ENCODE measurements around the gene TMPRSS11F.
"Not testable (repeated sequence)": the region's sequence is repeated elsewhere in the genome, so short reads cannot be mapped to it uniquely, and the experiment has no call there.

The TMPRSS11F gene

GRCh38 chr4:68129793-68130192 lies at the start of gene TMPRSS11F:
Gene TMPRSS11F, minus strand, starts transcription at chr4:68129869. Its CDS starts 49 bp downstream, at chr4:68129820.
- in situ Hi-C loops (cut with MboI; ENCODE audit: low sequenced_read_pairs), result no loop called here

DNA sequence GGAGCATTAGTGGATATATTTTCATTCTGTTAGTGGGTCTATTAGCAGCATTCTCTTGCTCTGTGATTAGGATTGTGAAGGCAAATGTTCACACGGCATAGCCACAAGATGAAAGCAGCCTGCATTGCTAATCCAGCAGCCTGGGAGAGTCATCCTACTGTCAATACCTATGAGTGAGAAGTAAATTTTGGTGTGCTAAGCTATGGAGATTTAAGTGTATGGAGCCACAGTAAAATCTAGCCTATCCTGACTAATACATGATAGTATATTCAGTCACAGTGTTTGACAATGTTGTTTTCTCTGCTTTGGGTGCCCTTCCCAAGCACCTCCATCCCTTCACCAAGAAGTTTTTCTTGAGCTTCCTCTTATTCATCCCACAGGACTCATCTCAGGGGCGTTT lies 47.2 kb upstream of the TMPRSS11F start:
- in situ Hi-C loops (cut with MboI; ENCODE audit: low sequenced_read_pairs), result no loop called here

DNA sequence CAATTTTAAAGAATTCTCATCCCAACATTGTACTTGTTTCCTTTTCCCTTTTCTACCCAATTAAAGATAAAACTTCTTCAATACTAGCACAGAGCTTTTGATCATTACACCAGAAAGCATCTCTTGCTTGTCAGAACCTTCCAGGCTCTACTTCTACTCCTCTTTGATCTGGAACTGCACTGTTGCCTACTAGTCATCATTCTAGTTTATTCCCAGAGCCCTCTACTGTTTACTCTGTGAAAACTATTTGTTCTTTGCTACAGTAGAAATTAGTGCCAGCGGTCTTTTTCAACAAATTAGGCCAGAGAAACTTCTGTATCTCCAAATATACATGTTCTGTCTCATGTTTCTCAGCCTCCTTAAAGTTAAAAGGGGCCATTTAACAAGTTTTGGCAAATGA lies 46.8 kb upstream of the TMPRSS11F start:
- in situ Hi-C loops (cut with MboI; ENCODE audit: low sequenced_read_pairs), result no loop called here

GRCh38 chr4:68175562-68176155 lies 46.0 kb upstream of the TMPRSS11F start:
- in situ Hi-C loops (cut with MboI; ENCODE audit: low sequenced_read_pairs), result no loop called here

DNA sequence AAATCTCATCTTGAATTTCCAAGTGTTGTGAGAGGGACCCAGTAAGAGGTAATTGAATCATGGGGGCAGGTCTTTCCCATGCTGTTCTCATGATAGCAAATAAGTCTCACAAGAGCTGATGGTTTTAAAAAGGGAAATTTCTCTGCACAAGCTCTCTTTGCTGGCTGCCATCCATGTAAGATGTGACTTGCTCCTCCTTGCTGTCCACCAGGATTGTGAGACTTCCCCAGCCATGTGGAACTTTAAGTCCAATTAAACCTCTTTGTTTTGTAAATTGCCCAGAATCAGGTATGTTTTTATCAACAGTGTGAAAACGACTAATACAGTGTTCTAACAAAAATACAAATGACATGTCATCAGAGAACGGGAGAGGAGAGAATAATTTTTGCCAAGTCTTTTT lies 44.7 kb upstream of the TMPRSS11F start:
- in situ Hi-C loops (cut with MboI; ENCODE audit: low sequenced_read_pairs), result not testable (repeated sequence)

DNA sequence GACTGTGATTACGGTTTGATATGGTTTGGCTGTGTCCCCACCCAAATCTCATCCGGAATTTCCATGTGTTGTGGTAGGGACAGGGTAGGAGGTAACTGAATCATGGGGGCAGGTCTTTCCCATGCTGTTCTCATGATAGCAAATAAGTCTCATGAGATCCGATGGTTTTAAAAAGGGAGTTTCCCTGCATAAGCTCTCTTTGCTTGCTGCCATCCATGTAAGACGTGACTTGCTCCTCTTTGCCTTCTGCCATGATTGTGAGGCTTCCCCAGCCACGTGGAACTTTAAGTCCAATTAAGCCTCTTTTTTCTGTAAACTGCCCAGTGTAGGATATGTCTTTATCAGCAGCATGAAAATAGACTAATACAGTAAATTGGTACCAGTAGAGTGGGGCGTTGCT lies 42.5 kb upstream of the TMPRSS11F start:
- in situ Hi-C loops (cut with MboI; ENCODE audit: low sequenced_read_pairs), result not testable (repeated sequence)

DNA sequence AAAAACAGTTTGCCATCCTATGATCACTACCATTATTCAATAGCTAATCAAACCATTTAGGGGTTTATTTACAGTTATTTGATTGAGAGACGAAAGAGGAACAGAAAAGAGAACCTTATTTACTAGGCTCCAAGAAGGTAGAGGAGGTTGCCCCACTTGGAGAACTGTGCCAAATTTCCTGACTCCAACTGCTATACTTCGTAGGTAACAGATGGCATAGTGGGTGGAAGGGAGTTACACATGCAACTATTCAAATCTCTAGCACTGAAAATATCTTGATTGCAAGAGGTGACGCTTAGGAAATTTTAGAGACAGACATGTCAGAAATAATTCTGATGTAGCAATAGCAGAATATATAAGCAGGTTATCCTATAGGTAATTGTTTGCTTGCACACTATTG lies 38.0 kb upstream of the TMPRSS11F start:
- in situ Hi-C loops (cut with MboI; ENCODE audit: low sequenced_read_pairs), result no loop called here

DNA sequence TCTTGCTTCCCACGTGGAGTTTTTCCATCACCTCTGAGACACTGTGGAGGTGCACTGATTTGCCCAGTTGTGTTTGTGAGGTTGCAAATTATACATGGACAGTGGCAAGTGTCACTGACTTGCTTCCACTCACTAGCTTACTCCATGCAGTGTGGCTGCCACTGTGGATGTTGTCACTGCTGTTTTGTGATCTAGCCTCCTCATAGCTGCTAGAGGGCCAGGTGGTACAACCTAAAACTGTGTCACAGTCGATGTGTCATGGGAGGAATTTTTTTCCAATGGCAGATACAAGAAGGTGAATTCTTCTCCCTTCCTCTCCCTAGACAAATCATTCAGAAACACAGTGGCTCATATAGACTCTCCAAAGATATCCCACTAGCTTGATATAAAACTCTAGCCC lies 37.5 kb upstream of the TMPRSS11F start:
- in situ Hi-C loops (cut with MboI; ENCODE audit: low sequenced_read_pairs), result no loop called here

DNA sequence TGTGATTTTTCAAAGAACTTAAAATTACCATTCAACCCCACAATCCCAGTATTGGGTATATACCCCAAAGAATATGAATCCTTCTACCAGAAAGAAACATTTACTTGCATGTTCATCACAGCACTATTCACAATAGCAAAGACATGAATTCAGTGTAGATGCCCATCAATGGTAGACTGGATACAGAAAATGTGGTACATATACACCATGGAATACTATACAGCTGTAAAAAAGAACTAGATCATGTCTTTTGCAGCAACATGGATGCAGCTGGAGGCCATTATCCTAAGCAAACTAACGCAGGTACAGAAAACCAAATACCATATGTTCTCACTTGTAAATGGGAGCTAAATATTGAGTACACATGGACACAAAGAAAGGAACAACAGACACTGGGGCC lies 34.1 kb upstream of the TMPRSS11F start:
- in situ Hi-C loops (cut with MboI; ENCODE audit: low sequenced_read_pairs), result no loop called here

DNA sequence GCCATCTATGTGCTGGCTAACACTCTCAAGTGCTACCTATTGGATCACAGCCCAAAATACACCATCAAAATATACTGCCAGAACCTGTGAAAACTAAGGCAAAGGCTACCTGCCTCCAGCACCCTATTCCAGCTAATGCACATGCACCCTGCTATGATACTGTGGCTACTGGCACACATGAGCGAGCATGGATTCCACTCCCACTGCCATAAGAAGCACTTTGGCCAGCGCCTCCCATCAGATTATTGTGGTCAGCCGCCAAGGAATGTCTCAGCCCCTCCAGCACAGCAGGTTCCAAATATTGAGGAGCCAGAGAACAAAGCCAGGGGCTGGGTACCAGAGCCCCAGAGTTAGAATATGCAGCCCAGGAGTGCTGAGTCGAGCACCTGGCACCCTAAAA lies 32.5 kb upstream of the TMPRSS11F start:
- in situ Hi-C loops (cut with MboI; ENCODE audit: low sequenced_read_pairs), result no loop called here

DNA sequence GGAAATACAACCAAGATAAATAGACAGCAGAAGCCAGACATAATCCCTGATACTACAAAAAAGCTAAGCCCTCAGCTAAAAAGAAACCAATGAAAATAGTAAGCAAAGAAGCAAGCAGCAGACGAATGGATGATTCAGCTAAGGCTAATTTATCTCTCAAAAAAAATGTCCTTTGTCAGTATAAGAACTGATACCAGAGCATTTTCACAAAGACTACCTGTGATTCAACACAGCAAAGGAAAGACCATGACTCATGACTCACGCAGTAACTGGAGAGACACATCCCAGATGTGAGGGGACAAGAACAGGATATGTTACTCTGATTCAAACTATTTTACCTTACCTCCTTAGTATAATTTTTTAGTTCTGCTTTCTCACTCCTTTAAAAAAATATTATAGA lies 22.7 kb upstream of the TMPRSS11F start:
- in situ Hi-C loops (cut with MboI; ENCODE audit: low sequenced_read_pairs), result no loop called here

DNA sequence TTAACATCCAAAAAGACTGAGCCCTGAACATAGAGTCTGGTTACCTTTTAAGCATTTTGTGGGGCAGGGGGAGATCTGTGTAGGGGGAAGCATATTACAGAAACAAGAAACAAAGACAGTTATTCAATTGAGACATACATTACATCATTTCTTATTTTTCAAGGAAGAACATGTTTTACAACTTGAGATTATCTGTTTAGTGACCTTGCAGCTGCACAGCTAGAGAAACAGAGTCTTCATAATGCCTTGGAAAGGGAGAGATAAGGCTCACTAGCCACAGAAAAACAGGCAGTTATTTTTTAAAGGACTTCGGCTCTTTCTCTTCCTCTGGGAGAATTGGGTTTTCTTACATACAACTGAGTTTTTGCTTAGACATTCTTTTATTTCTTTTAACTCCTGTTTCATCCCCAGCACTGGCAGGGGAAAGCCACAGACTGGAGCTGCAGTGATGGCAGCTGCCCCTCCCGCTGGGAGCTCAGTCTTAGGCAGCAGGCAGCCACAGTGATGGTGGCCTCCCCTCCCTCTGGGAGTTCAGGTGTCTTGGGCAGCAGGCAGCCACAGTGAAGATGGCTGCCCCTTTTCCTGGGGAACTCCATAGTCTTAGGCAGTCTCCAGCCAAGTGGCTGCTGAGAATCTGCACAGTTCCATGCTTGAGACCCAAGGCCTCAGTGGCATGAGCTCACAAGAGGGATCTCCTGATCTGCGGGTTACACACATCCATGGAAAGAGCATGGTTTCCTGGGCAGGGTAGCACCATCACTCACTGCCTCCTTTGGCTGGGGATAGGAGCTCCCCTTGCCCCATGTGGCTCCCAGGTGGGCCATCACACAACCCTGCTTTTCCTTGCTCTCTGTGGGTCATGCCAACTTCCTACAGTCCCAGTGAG lies 19.4 kb upstream of the TMPRSS11F start:
- in situ Hi-C loops (cut with MboI; ENCODE audit: low sequenced_read_pairs), result no loop called here

- in situ Hi-C loops (cut with MboI; ENCODE audit: low sequenced_read_pairs), result no loop called here
These were observed 17.4 kb upstream of the TMPRSS11F start for GRCh38 chr4:68147079-68147478.

DNA sequence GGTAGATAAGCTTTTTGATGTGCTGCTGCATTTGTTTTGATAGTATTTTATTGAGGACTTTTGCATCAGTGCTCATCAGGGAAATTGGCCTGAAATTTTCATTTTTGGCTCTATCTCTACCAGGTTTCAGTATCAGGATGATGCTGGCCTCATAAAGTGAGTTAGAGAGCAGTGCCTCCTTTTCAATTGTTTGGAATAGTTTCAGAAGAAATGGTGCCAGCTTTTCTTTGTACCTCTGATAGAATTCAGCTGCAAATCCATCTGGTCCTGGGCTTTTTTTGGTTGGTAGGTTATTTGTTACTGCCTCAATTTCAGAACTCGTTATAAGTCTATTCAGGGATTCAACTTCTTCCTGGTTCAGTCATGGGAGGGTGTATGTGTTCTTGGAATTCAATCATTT lies 15.6 kb upstream of the TMPRSS11F start:
- in situ Hi-C loops (cut with MboI; ENCODE audit: low sequenced_read_pairs), result no loop called here

GRCh38 chr4:68141852-68142251 lies 12.2 kb upstream of the TMPRSS11F start:
- in situ Hi-C loops (cut with MboI; ENCODE audit: low sequenced_read_pairs), result no loop called here

DNA sequence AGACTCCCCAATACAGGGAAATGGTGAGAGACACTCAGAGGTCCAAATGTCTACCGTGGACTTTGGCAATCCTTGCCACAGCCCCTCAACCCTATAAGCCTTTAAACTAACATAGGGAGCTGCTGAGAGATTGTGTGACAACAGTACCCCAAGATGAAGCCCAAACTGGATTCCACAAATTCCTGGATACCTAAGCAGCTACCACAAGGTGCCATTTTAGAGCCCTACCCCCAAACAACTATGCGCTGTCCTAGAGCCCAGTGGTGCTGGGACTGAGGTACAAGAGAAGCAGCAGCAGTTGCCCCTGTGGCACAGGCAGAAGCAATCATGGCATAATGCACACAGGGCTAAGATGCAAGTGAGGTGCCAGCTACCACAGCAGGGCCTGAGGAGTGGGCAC lies 2.7 kb upstream of the TMPRSS11F start:
- in situ Hi-C loops (cut with MboI; ENCODE audit: low sequenced_read_pairs), result no loop called here

DNA sequence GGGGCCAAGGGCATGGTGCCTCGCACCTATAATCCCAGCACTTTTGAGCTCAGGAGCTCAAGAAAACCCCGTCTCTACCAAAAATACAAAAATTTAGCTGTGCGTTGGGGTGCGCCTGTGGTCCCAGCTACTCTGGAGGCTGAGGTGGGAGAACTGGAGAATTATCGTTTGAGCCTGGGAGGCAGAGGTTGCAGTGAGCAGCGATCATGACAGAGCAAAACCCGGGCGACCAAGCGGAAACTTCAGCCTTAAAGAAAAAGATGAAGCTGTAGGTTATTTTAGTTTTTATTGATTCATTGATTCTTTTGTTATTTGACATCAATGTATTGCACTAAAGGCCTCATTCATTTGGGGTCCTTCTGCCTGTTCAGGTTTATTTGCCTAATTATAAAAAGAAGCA lies 5.4 kb downstream of the TMPRSS11F start:
- in situ Hi-C loops (cut with MboI; ENCODE audit: low sequenced_read_pairs), result no loop called here

GRCh38 chr4:68123525-68123924 lies 6.1 kb downstream of the TMPRSS11F start:
- in situ Hi-C loops (cut with MboI; ENCODE audit: low sequenced_read_pairs), result no loop called here

- in situ Hi-C loops (cut with MboI; ENCODE audit: low sequenced_read_pairs), result no loop called here
These were observed 9.7 kb downstream of the TMPRSS11F start for GRCh38 chr4:68119921-68120320.

- in situ Hi-C loops (cut with MboI; ENCODE audit: low sequenced_read_pairs), result no loop called here
These were observed 19.2 kb downstream of the TMPRSS11F start for GRCh38 chr4:68110441-68110840.

DNA sequence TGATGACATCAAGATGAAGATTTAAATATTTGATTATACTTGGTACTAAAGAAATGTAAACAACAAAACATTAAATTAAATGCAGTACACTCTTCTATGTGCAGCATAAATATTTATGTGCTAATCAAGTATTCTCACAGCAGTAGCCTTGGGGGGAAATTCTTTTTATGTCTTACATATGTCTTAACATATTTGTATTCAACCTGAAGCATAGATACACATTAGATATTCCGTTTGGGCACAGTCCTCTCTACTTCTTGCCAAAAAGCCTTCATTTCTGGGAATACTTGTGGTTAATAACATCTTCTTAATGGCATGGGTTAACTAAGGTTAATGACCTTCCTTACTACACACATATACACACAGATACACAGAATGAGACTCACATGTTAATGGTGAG lies 19.8 kb downstream of the TMPRSS11F start:
- in situ Hi-C loops (cut with MboI; ENCODE audit: low sequenced_read_pairs), result no loop called here

GRCh38 chr4:68082758-68083157 lies 46.9 kb downstream of the TMPRSS11F start:
- in situ Hi-C loops (cut with MboI; ENCODE audit: low sequenced_read_pairs), result no loop called here

Measured in HL-60/S4 treated with phorbol 12-myristate 13-acetate at 8.2 ng/mL for 4 days and 3 days (cell line).